PC-3 (cell line): ENCODE measurements around the gene LRFN5.

Source experiments
- CTCF ChIP-seq: fragments of 300-600 bp; sonication (generic); conservative IDR thresholded peaks from 2 replicates; pipeline ENCODE4 v1.5.1; 2017; ENCODE audit warnings: antibody characterized with exemption, low read depth, mild to moderate bottlenecking, low read length
- EZH2phosphoT487 ChIP-seq: fragments of 300-600 bp; sonication (generic); IDR thresholded peaks from 2 replicates; pipeline ENCODE4 v1.6.1; 2018; ENCODE audit warnings: mild to moderate bottlenecking, antibody characterized with exemption, low read length, borderline replicate concordance

GRCh38 chr14:41825622-41826021 is 218.9 kb downstream of the LRFN5 start:
- no peak for TF ChIP-seq CTCF
- TF ChIP-seq EZH2phosphoT487 = no peak
